ENCODE measurements around the gene NR1D1. TPM values are rescaled to one million over a fixed set of nuclear protein-coding genes. Genes with fewer than 3 reads are reported as not detected.

The NR1D1 gene
- total RNA-seq, 4 donors from 2014 or later: 6.1 to 24.2 (median 14.5) TPM

GRCh38 chr17:40113907-40114245 lies 13.5 kb upstream of the NR1D1 start:
- DNase-seq (ENCODE audit: extremely low spot score): no peak
- Histone ChIP-seq H3K9me3 (no peaks in the 10 kb centered on the region), H3K27me3 (no peaks in the 10 kb centered on the region), H3K27ac (replicated peaks in 1 of 4) (peak overlapping the region; percentile 88 to 99 (median 94)), H3K4me1 (peaks cover 49 to 61% (median 59%) of the 10 kb centered on the region in 4 donors), H3K36me3 (no peaks in the 10 kb centered on the region), H3K4me3 (peak overlapping the region; percentile 51 to 63 (median 53))
- TF ChIP-seq CTCF (IDR thresholded peaks at IDR 0.05) (no peak), POLR2A (IDR thresholded peaks at IDR 0.05; ENCODE audit: low read depth) (no peak), POLR2AphosphoS5 (IDR thresholded peaks at IDR 0.05) (no peak), EP300 (IDR thresholded peaks at IDR 0.05) (no peak)
- intact Hi-C loops (cut with DNase I): loop anchor here (2.0 kb wide), 2 partner anchors 27 to 55 kb away; partner anchors contain the start of gene CASC3
- 31% methylated on average over 5 of the region's 5 CpGs for WGBS

GRCh38 chr17:40113110-40113906 lies 12.9 kb upstream of the NR1D1 start:
- under 1% methylated on average over 15 of the region's 17 CpGs for WGBS
- Histone ChIP-seq H3K9me3 (no peaks in the 10 kb centered on the region), H3K27ac (replicated peaks in 1 of 4) (peak overlapping the region; percentile 88 to 99 (median 94)), H3K4me3 (peak overlapping the region; percentile 51 to 63 (median 53)), H3K36me3 (no peaks in the 10 kb centered on the region), H3K27me3 (no peaks in the 10 kb centered on the region), H3K4me1 (peaks cover 55 to 67% (median 65%) of the 10 kb centered on the region in 4 donors)
- intact Hi-C loops (cut with DNase I): loop anchor here (2.0 kb wide), 2 partner anchors 27 to 55 kb away; partner anchors contain the start of gene CASC3
- peak; percentile 98 for DNase-seq (ENCODE audit: extremely low spot score)
- no peak for TF ChIP-seq EP300 (IDR thresholded peaks at IDR 0.05)
- TF ChIP-seq POLR2A (IDR thresholded peaks at IDR 0.05; ENCODE audit: low read depth): no peak
- TF ChIP-seq POLR2AphosphoS5 (IDR thresholded peaks at IDR 0.05): peak; percentile 80 to 99
- peak in 2 of 3 experiments; percentile 85 to 98 for TF ChIP-seq CTCF (IDR thresholded peaks at IDR 0.05)

GRCh38 chr17:40112718-40113109 lies 12.3 kb upstream of the NR1D1 start:
- 37% methylated on average over 4 of the region's 4 CpGs for WGBS
- H3K4me3 ChIP-seq: peak overlapping the region; percentile 6 to 52 (median 34)
- no peak for DNase-seq (ENCODE audit: extremely low spot score)
- H3K27ac ChIP-seq (replicated peaks in 1 of 4): peak overlapping the region; percentile 88 to 99 (median 94)
- no peaks in the 10 kb centered on the region for H3K9me3 ChIP-seq
- H3K27me3 ChIP-seq: no peaks in the 10 kb centered on the region
- intact Hi-C loops (cut with DNase I): loop anchor here (2.0 kb wide), 2 partner anchors 28 to 56 kb away; partner anchors contain the start of gene CASC3
- no peaks in the 10 kb centered on the region for H3K36me3 ChIP-seq
- H3K4me1 ChIP-seq: peaks cover 61 to 73% (median 71%) of the 10 kb centered on the region in 4 donors
- no peak for TF ChIP-seq POLR2AphosphoS5 (IDR thresholded peaks at IDR 0.05)
- TF ChIP-seq EP300 (IDR thresholded peaks at IDR 0.05): no peak
- TF ChIP-seq CTCF (IDR thresholded peaks at IDR 0.05): no peak
- TF ChIP-seq POLR2A (IDR thresholded peaks at IDR 0.05; ENCODE audit: low read depth): no peak

- no peak for DNase-seq (ENCODE audit: extremely low spot score)
- 7% methylated on average over 2 of the region's 2 CpGs for WGBS
- H3K4me3 ChIP-seq: peak overlapping the region; percentile 6 to 52 (median 34)
- peaks cover 65 to 77% (median 76%) of the 10 kb centered on the region in 4 donors for H3K4me1 ChIP-seq
- H3K36me3 ChIP-seq: no peaks in the 10 kb centered on the region
- no peaks in the 10 kb centered on the region for H3K9me3 ChIP-seq
- peak overlapping the region; percentile 88 to 99 (median 94) for H3K27ac ChIP-seq (replicated peaks in 1 of 4)
- H3K27me3 ChIP-seq: no peaks in the 10 kb centered on the region
- intact Hi-C loops (cut with DNase I): loop anchor here (2.0 kb wide), 2 partner anchors 29 to 57 kb away; partner anchors contain the start of gene CASC3
- TF ChIP-seq POLR2AphosphoS5 (IDR thresholded peaks at IDR 0.05) (no peak), CTCF (IDR thresholded peaks at IDR 0.05) (no peak), POLR2A (IDR thresholded peaks at IDR 0.05; ENCODE audit: low read depth) (no peak), EP300 (IDR thresholded peaks at IDR 0.05) (no peak)
These were observed 11.9 kb upstream of the NR1D1 start for GRCh38 chr17:40112191-40112711.

Measured in esophagus muscularis mucosa (tissue), 4 donors.